Measurements from ENCODE around the gene TSPEAR. TPM values are rescaled to one million over a fixed set of nuclear protein-coding genes. Genes with fewer than 3 reads are reported as not detected.

TSPEAR gene
- total and polyA plus RNA-seq, 2 donors (not counting 1 experiment from before 2014, with no cell fraction given): not detected

DNA sequence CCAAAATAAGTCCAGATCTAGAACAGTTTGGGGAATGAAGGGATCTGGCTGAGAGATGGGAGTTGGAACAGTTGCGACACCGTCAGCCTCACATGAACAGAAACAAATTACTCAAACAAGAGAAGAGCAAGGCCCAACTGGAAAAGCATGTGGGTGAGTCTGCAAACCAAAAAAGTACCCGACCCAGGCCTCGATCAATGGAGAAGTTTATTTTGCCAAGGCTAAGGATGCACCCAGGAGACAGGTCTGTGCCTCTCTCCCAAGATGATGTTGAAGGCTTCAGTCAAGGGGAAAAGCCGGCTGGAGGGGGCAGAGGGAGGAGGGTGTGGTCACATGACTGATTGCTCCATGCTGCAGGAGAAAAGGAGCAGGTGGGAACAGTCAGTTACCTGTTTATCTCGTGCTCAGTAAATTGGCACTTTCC is 213.7 kb downstream of the TSPEAR start:
- Mint-ChIP-seq H3K4me3 (no peak overlapping the region), H3K4me1 (peaks cover 3% of the 10 kb centered on the region), H3K27ac (no peak overlapping the region), H3K9me3 (ENCODE audit: insufficient read depth) (peaks cover 5% of the 10 kb centered on the region), H3K27me3 (peaks cover 25% of the 10 kb centered on the region)
- H3K36me3 ChIP-seq (replicated peaks in 1 of 2; ENCODE audit: control extremely low read depth in 1 of 2, control insufficient read depth in 1 of 2, extremely low read depth in 1 of 2, insufficient read depth in 2 of 2, low read length in 1 of 2): no peaks in the 10 kb centered on the region
- WGBS (ENCODE audit: insufficient coverage): 76% methylated on average over 4 of the region's 6 CpGs
- no peak overlapping the region for H2AFZ ChIP-seq (ENCODE audit: insufficient read depth, low read depth, low read length, poor library complexity, severe bottlenecking)
- no peaks in the 10 kb centered on the region for H4K20me1 ChIP-seq (ENCODE audit: control insufficient read depth, insufficient read depth, low read length, poor library complexity, severe bottlenecking)
- ChIA-PET CTCF (no interaction called here), POLR2A (no interaction called here)
- H3K4me2 ChIP-seq (replicated peaks; ENCODE audit: low read depth, low read length, poor library complexity, severe bottlenecking): no peak overlapping the region
- TF ChIP-seq EZH2 (IDR thresholded peaks at IDR 0.05; ENCODE audit: borderline replicate concordance, insufficient read depth, low read depth, low read length, poor library complexity, severe bottlenecking) (no peak), CTCF (IDR thresholded peaks at IDR 0.05) (no peak)
- peaks cover 0 to 14% (median 8%) of the 10 kb centered on the region in 3 donors for H3K9me3 ChIP-seq (ENCODE audit: control extremely low read depth in 1 of 3, control insufficient read depth in 2 of 3, insufficient read depth in 1 of 3, low read length in 2 of 3)
- no peak overlapping the region for H3K4me3 ChIP-seq (ENCODE audit: control extremely low read depth in 1 of 5, extremely low read depth in 1 of 5, insufficient read depth in 1 of 5, low read depth in 2 of 5, low read length in 4 of 5)
- intact Hi-C loops (cut with micrococcal nuclease): no loop called here
- no peak for DNase-seq
- no peaks in the 10 kb centered on the region for H3K4me1 ChIP-seq (ENCODE audit: control insufficient read depth in 2 of 2, insufficient read depth in 2 of 2, low read length in 2 of 2)
- no peak overlapping the region for H3K9ac ChIP-seq (ENCODE audit: low read length)
- H3K27ac ChIP-seq (ENCODE audit: low read length in 2 of 2): no peak overlapping the region
- ATAC-seq (ENCODE audit: low read depth): no peak
- H3K27me3 ChIP-seq (replicated peaks in 1 of 4; ENCODE audit: control extremely low read depth in 1 of 4, control insufficient read depth in 3 of 4, insufficient read depth in 4 of 4, low read length in 3 of 4): peaks cover 0 to 12% (median 0%) of the 10 kb centered on the region in 4 experiments
- no peaks in the 10 kb centered on the region for H3K79me2 ChIP-seq (ENCODE audit: control insufficient read depth, insufficient read depth, low read length)

DNA sequence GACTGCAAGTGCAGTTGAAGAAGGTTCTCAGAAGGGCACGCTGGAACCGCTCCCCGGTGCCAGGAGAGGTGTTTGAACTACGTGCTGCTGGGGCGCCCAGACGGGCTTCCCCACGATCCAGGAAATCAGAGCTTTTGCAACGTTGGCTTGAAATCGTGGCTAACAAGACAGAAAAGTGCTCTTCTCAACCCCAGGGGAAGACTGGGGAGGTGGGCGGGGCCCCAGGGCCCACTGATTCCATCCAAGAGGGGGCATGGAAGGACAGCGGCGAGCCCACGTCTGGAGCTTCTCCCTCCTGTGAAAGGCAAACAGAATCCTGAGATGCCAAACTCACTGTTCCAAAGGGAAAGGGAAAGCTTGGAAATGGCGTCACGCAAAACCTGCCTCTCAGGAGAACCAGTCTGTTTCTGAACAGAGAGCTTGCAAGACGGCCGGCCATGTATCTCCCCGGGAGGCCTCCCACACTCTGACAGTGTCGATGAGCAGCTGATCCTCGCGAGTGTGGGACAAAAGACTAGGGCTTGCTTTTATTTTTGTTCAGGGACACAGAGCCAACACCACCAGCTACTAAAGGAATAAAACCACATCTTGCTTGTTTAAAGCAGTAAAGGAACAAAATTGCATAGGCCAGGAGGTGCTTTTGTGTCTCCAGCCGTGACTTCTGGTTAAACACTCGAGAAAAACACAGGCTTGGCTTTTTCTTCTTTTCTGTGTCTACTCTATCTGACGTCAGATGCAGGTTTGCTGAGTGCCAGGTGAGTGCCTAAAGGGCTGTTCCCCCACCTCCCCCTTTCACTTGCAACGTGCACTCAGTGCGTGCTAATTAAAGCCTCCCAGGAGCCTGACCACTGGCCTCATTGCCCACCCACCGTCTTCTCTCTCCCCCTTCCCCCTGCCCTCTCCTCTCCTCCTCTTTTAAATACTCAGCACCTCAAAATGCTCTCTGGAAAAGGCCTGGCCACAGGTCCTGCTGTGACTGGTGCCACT is 214.5 kb downstream of the TSPEAR start:
- no peak overlapping the region for H3K4me2 ChIP-seq (replicated peaks; ENCODE audit: low read depth, low read length, poor library complexity, severe bottlenecking)
- no peak for DNase-seq
- ChIA-PET CTCF (no interaction called here), POLR2A (no interaction called here)
- Mint-ChIP-seq H3K27me3 (peaks cover 34% of the 10 kb centered on the region), H3K4me1 (no peaks in the 10 kb centered on the region), H3K27ac (no peak overlapping the region), H3K9me3 (ENCODE audit: insufficient read depth) (peaks cover 7% of the 10 kb centered on the region), H3K4me3 (no peak overlapping the region)
- H3K4me1 ChIP-seq (ENCODE audit: control insufficient read depth in 2 of 2, insufficient read depth in 2 of 2, low read length in 2 of 2): no peaks in the 10 kb centered on the region
- H3K79me2 ChIP-seq (ENCODE audit: control insufficient read depth, insufficient read depth, low read length): no peaks in the 10 kb centered on the region
- H3K27ac ChIP-seq (ENCODE audit: low read length in 2 of 2): no peak overlapping the region
- no peak for TF ChIP-seq CTCF (IDR thresholded peaks at IDR 0.05)
- no peak for TF ChIP-seq EZH2 (IDR thresholded peaks at IDR 0.05; ENCODE audit: borderline replicate concordance, insufficient read depth, low read depth, low read length, poor library complexity, severe bottlenecking)
- no peak overlapping the region for H3K4me3 ChIP-seq (ENCODE audit: control extremely low read depth in 1 of 5, extremely low read depth in 1 of 5, insufficient read depth in 1 of 5, low read depth in 2 of 5, low read length in 4 of 5)
- no peak overlapping the region for H3K9ac ChIP-seq (ENCODE audit: low read length)
- intact Hi-C loops (cut with micrococcal nuclease): no loop called here
- no peak for ATAC-seq (ENCODE audit: low read depth)
- no peaks in the 10 kb centered on the region for H3K36me3 ChIP-seq (replicated peaks in 1 of 2; ENCODE audit: control extremely low read depth in 1 of 2, control insufficient read depth in 1 of 2, extremely low read depth in 1 of 2, insufficient read depth in 2 of 2, low read length in 1 of 2)
- H3K27me3 ChIP-seq (replicated peaks in 1 of 4; ENCODE audit: control extremely low read depth in 1 of 4, control insufficient read depth in 3 of 4, insufficient read depth in 4 of 4, low read length in 3 of 4): peaks cover 0 to 12% (median 0%) of the 10 kb centered on the region in 4 experiments
- no peak overlapping the region for H2AFZ ChIP-seq (ENCODE audit: insufficient read depth, low read depth, low read length, poor library complexity, severe bottlenecking)
- no peaks in the 10 kb centered on the region for H4K20me1 ChIP-seq (ENCODE audit: control insufficient read depth, insufficient read depth, low read length, poor library complexity, severe bottlenecking)
- WGBS (ENCODE audit: insufficient coverage): 78% methylated on average over 26 of the region's 27 CpGs
- peaks cover 0 to 14% (median 8%) of the 10 kb centered on the region in 3 donors for H3K9me3 ChIP-seq (ENCODE audit: control extremely low read depth in 1 of 3, control insufficient read depth in 2 of 3, insufficient read depth in 1 of 3, low read length in 2 of 3)

Measured in B cell (primary cell).